Esophagus muscularis mucosa (tissue), 4 donors: ENCODE results near the gene DNAH6.

Experiments
- CTCF ChIP-seq, 3 experiments: fragments of 200-600 bp in 2 of 3; fragments of 450-650 bp in 1 of 3; sonication (generic) in 2 of 3; IDR thresholded peaks; one replicate each; pipeline ENCODE4 v1.5.1; 2017 to 2019; ENCODE audit warnings: antibody characterized with exemption in 3 of 3, mild to moderate bottlenecking in 2 of 3, moderate library complexity in 1 of 3
- EP300 ChIP-seq: sonication (generic); formaldehyde crosslinking; IDR thresholded peaks from one replicate; pipeline ENCODE4 v1.6.1; 2017; ENCODE audit warnings: antibody characterized with exemption
- POLR2A ChIP-seq: fragments of 450-650 bp; IDR thresholded peaks from one replicate; pipeline ENCODE4 v1.6.1; 2017; ENCODE audit warnings: antibody characterized with exemption, moderate library complexity, mild to moderate bottlenecking, low read depth

- TF ChIP-seq CTCF (IDR thresholded peaks at IDR 0.05) (no peak), POLR2A (no peak), EP300 (no peak)
Measured at GRCh38 chr2:84477886-84478285, 38.4 kb upstream of the DNAH6 start.
